Memory B cell (primary cell): ENCODE results near the gene SH3PXD2B.

ENCODE experiments used
- ATAC-seq: fragments of 150-1000 bp; cut with Tn5 transposase; 2 replicates; pipeline ENCODE4 v1.10.0; 2021; ENCODE audit warnings: low read depth, mild to moderate bottlenecking, moderate library complexity
- DNase-seq, 2 donors: peaks; one replicate each; pipeline ENCODE4 v3.0.0; 2022; ENCODE audit warnings: low spot score in 2 of 2
- H3K27ac Mint-ChIP-seq: one replicate; pipeline ENCODE4 v1.8.0; 2022; ENCODE audit warnings: mild to moderate bottlenecking, moderate library complexity, mixed read lengths
- H3K27me3 Mint-ChIP-seq: one replicate; pipeline ENCODE4 v1.8.0; 2022; ENCODE audit warnings: mixed read lengths
- H3K36me3 Mint-ChIP-seq: one replicate; pipeline ENCODE4 v1.8.0; 2022; ENCODE audit warnings: mild to moderate bottlenecking, mixed read lengths
- H3K4me1 Mint-ChIP-seq: one replicate; pipeline ENCODE4 v1.8.0; 2022; ENCODE audit warnings: mixed read lengths
- H3K4me3 Mint-ChIP-seq: one replicate; pipeline ENCODE4 v1.8.0; 2022; ENCODE audit warnings: mild to moderate bottlenecking, moderate library complexity, mixed read lengths
- H3K9me3 Mint-ChIP-seq: one replicate; pipeline ENCODE4 v1.8.0; 2022; ENCODE audit warnings: mixed read lengths

Gene SH3PXD2B

GRCh38 chr5:172492097-172492840, 37.9 kb upstream of the SH3PXD2B start:
- H3K9me3 Mint-ChIP-seq: no peaks in the 10 kb centered on the region
- H3K27ac Mint-ChIP-seq: no peak overlapping the region
- DNase-seq: no peak
- no peak for ATAC-seq
- H3K4me1 Mint-ChIP-seq: no peaks in the 10 kb centered on the region
- peaks cover 17% of the 10 kb centered on the region for H3K27me3 Mint-ChIP-seq
- H3K4me3 Mint-ChIP-seq: no peak overlapping the region
- no peaks in the 10 kb centered on the region for H3K36me3 Mint-ChIP-seq

GRCh38 chr5:172491481-172491880, 37.2 kb upstream of the SH3PXD2B start:
- H3K27me3 Mint-ChIP-seq: peaks cover 16% of the 10 kb centered on the region
- ATAC-seq: no peak

GRCh38 chr5:172490514-172491461, 36.5 kb upstream of the SH3PXD2B start:
- Mint-ChIP-seq H3K27ac (no peak overlapping the region), H3K9me3 (no peaks in the 10 kb centered on the region), H3K4me3 (no peak overlapping the region), H3K4me1 (no peaks in the 10 kb centered on the region), H3K27me3 (peaks cover 19% of the 10 kb centered on the region), H3K36me3 (no peaks in the 10 kb centered on the region)
- ATAC-seq (no peak), DNase-seq (no peak)

More at GRCh38 chr5:172491481-172491880, 37.2 kb upstream of the SH3PXD2B start:
- Mint-ChIP-seq H3K36me3 (no peaks in the 10 kb centered on the region), H3K4me1 (no peaks in the 10 kb centered on the region), H3K9me3 (no peaks in the 10 kb centered on the region), H3K4me3 (no peak overlapping the region), H3K27ac (no peak overlapping the region)
- DNase-seq: no peak

GRCh38 chr5:172488221-172488620, 33.9 kb upstream of the SH3PXD2B start:
- H3K27ac Mint-ChIP-seq: no peak overlapping the region
- DNase-seq (no peak), ATAC-seq (no peak)
- H3K4me1 Mint-ChIP-seq: no peaks in the 10 kb centered on the region
- H3K36me3 Mint-ChIP-seq: no peaks in the 10 kb centered on the region
- peaks cover 18% of the 10 kb centered on the region for H3K27me3 Mint-ChIP-seq
- H3K9me3 Mint-ChIP-seq: no peaks in the 10 kb centered on the region
- H3K4me3 Mint-ChIP-seq: no peak overlapping the region

GRCh38 chr5:172487671-172488070, 33.3 kb upstream of the SH3PXD2B start:
- Mint-ChIP-seq H3K36me3 (no peaks in the 10 kb centered on the region), H3K27ac (no peak overlapping the region), H3K9me3 (no peaks in the 10 kb centered on the region), H3K4me3 (no peak overlapping the region), H3K4me1 (no peaks in the 10 kb centered on the region), H3K27me3 (peaks cover 18% of the 10 kb centered on the region)
- DNase-seq (no peak), ATAC-seq (no peak)

- Mint-ChIP-seq H3K4me3 (no peak overlapping the region), H3K27ac (no peak overlapping the region), H3K27me3 (peaks cover 17% of the 10 kb centered on the region), H3K9me3 (no peaks in the 10 kb centered on the region), H3K4me1 (no peaks in the 10 kb centered on the region), H3K36me3 (no peaks in the 10 kb centered on the region)
- DNase-seq (no peak), ATAC-seq (no peak)
These were observed 32.6 kb upstream of the SH3PXD2B start for GRCh38 chr5:172486912-172487311.

GRCh38 chr5:172486451-172486850, 32.1 kb upstream of the SH3PXD2B start:
- Mint-ChIP-seq H3K27ac (no peak overlapping the region), H3K4me1 (no peaks in the 10 kb centered on the region), H3K36me3 (no peaks in the 10 kb centered on the region), H3K9me3 (no peaks in the 10 kb centered on the region), H3K27me3 (peaks cover 13% of the 10 kb centered on the region), H3K4me3 (no peak overlapping the region)
- DNase-seq: no peak
- no peak for ATAC-seq

- no peak for ATAC-seq
- Mint-ChIP-seq H3K27me3 (peaks cover 13% of the 10 kb centered on the region), H3K4me1 (no peaks in the 10 kb centered on the region), H3K4me3 (no peak overlapping the region), H3K27ac (no peak overlapping the region), H3K36me3 (no peaks in the 10 kb centered on the region), H3K9me3 (no peaks in the 10 kb centered on the region)
- DNase-seq: no peak
These were observed 31.3 kb upstream of the SH3PXD2B start for GRCh38 chr5:172485511-172486202.

GRCh38 chr5:172484664-172485063, 30.3 kb upstream of the SH3PXD2B start:
- DNase-seq: no peak

GRCh38 chr5:172482156-172483020, 28.1 kb upstream of the SH3PXD2B start:
- no peak for ATAC-seq
- Mint-ChIP-seq H3K4me3 (no peak overlapping the region), H3K27me3 (peaks cover 7% of the 10 kb centered on the region), H3K4me1 (no peaks in the 10 kb centered on the region), H3K36me3 (no peaks in the 10 kb centered on the region), H3K9me3 (no peaks in the 10 kb centered on the region), H3K27ac (no peak overlapping the region)
- DNase-seq: no peak

More at GRCh38 chr5:172484664-172485063, 30.3 kb upstream of the SH3PXD2B start:
- no peaks in the 10 kb centered on the region for H3K36me3 Mint-ChIP-seq
- no peaks in the 10 kb centered on the region for H3K9me3 Mint-ChIP-seq
- H3K4me1 Mint-ChIP-seq: no peaks in the 10 kb centered on the region
- no peak for ATAC-seq
- H3K27me3 Mint-ChIP-seq: peaks cover 13% of the 10 kb centered on the region
- no peak overlapping the region for H3K4me3 Mint-ChIP-seq
- H3K27ac Mint-ChIP-seq: no peak overlapping the region

- H3K9me3 Mint-ChIP-seq: no peaks in the 10 kb centered on the region
- H3K4me3 Mint-ChIP-seq: no peak overlapping the region
These were observed 26.9 kb upstream of the SH3PXD2B start for GRCh38 chr5:172481011-172481800.

GRCh38 chr5:172479784-172480115, 25.4 kb upstream of the SH3PXD2B start:
- H3K27ac Mint-ChIP-seq: no peak overlapping the region
- no peaks in the 10 kb centered on the region for H3K9me3 Mint-ChIP-seq
- H3K27me3 Mint-ChIP-seq: peaks cover 2% of the 10 kb centered on the region
- no peaks in the 10 kb centered on the region for H3K36me3 Mint-ChIP-seq
- DNase-seq: no peak
- H3K4me3 Mint-ChIP-seq: no peak overlapping the region
- no peak for ATAC-seq
- no peaks in the 10 kb centered on the region for H3K4me1 Mint-ChIP-seq

More at GRCh38 chr5:172481011-172481800, 26.9 kb upstream of the SH3PXD2B start:
- Mint-ChIP-seq H3K27ac (no peak overlapping the region), H3K36me3 (no peaks in the 10 kb centered on the region), H3K27me3 (peaks cover 2% of the 10 kb centered on the region), H3K4me1 (no peaks in the 10 kb centered on the region)
- DNase-seq (no peak), ATAC-seq (no peak)
